ENCODE data around the gene PNPLA2.

The PNPLA2 gene, protein sequence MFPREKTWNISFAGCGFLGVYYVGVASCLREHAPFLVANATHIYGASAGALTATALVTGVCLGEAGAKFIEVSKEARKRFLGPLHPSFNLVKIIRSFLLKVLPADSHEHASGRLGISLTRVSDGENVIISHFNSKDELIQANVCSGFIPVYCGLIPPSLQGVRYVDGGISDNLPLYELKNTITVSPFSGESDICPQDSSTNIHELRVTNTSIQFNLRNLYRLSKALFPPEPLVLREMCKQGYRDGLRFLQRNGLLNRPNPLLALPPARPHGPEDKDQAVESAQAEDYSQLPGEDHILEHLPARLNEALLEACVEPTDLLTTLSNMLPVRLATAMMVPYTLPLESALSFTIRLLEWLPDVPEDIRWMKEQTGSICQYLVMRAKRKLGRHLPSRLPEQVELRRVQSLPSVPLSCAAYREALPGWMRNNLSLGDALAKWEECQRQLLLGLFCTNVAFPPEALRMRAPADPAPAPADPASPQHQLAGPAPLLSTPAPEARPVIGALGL

DNA sequence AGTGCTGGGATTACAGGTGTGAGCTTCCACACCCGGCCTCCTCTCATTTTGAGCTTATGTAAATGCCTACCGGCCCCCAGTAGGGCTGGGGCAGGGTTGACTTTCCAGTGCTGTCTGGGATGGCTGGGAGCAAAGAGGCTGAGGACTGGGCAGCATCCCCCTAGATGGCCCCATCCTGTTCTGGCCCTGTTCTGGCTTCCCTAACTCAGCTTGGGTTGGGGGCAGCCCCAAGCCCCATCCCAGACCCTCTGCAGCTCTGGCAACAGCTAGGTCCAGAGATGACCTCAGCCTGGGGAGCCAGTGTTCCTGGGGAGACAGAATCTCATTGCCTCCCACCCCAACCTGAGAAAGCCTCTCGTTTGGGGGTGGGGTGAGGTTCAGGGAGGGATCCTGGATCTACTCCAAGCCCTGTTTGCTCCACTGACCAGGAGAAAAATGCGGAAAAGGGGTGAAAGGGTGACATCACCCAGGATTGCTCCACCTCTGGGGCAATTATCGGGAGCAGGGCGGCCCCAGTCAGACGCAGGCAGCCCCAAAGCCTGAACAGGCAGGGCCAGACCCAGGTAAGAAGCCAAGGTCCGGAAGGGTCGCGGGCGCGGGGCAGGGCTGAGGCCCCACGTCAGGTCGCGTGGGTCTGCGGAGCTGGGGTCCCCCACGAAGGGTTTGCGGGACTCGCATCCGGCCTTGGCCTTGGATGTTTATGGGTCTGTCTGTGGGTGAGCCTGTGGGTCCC lies at the start of gene PNPLA2:
Gene PNPLA2, plus strand, starts transcription at position 519 of the 733 bp plus-strand sequence. CDS start 805 bp downstream, outside the sequence.
- Histone ChIP-seq H3K9ac (ENCODE audit: insufficient read length) (peak within 1 kb of the TSS; percentile 83), H3K27ac (no peak within 1 kb of the TSS), H3K9me3 (ENCODE audit: low read depth, low read length) (no peaks in the 10 kb centered on the region), H3K36me3 (ENCODE audit: insufficient read depth, low read length) (peaks cover 5% of the 10 kb centered on the region), H3K4me3 (peak within 1 kb of the TSS; percentile 88)
- TF ChIP-seq EZH2 (IDR thresholded peaks at IDR 0.05), result no peak
- TF ChIP-seq POLR2AphosphoS5 (IDR thresholded peaks at IDR 0.05; ENCODE audit: borderline replicate concordance, low read depth, low read length), result no peak
- no peak for TF ChIP-seq FOXP2 (optimal IDR thresholded peaks at IDR 0.05; ENCODE audit: control extremely low read depth, extremely low read length, insufficient read depth)
- DNase-seq (ENCODE audit: low read depth, low spot score), result no peak

DNA sequence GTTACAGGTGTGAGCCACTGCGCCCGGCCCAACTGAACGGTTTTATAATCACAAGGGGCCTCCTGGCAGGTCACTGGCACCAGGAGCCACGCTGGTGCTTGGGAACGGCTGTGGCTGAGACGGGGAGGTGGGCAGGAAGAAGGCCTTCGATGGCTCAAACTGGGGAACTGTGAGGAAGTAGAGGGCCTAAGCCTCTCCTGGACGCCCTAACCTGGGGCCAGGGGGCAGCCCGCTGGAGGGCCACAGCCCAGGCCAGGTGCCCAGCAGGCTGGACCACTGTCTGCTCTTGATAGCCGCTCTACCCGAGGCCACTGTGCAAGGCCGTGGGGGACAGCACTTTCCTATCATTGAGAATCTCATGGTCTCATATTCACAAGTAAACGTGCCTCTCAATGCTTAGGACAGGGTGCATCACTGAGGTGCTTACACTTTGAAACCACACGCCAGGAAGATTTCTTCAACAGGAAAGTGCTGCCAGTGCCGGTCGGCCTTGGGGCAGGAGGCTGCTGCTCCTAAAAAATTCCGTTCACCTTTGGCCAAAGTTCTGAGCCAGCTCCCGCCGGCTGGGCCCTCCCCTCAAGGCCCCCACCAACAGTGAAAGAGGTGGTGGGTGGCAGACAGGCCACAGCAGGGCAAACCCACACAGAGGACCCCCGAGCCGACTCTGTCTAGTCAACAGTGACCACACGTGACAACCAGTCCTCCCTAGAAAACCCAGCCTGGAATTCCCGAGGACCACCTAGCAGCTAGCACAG lies 48.6 kb upstream of the PNPLA2 start:
- H3K9ac ChIP-seq (ENCODE audit: insufficient read length), result no peak overlapping the region
- TF ChIP-seq EZH2 (IDR thresholded peaks at IDR 0.05) (no peak), POLR2AphosphoS5 (IDR thresholded peaks at IDR 0.05; ENCODE audit: borderline replicate concordance, low read depth, low read length) (no peak), FOXP2 (optimal IDR thresholded peaks at IDR 0.05; ENCODE audit: control extremely low read depth, extremely low read length, insufficient read depth) (no peak)
- H3K9me3 ChIP-seq (ENCODE audit: low read depth, low read length), result no peaks in the 10 kb centered on the region
- H3K4me3 ChIP-seq, result no peak overlapping the region
- no peak for DNase-seq (ENCODE audit: low read depth, low spot score)
- H3K27ac ChIP-seq, result no peak overlapping the region
- H3K36me3 ChIP-seq (ENCODE audit: insufficient read depth, low read length), result peaks cover 54% of the 10 kb centered on the region

DNA sequence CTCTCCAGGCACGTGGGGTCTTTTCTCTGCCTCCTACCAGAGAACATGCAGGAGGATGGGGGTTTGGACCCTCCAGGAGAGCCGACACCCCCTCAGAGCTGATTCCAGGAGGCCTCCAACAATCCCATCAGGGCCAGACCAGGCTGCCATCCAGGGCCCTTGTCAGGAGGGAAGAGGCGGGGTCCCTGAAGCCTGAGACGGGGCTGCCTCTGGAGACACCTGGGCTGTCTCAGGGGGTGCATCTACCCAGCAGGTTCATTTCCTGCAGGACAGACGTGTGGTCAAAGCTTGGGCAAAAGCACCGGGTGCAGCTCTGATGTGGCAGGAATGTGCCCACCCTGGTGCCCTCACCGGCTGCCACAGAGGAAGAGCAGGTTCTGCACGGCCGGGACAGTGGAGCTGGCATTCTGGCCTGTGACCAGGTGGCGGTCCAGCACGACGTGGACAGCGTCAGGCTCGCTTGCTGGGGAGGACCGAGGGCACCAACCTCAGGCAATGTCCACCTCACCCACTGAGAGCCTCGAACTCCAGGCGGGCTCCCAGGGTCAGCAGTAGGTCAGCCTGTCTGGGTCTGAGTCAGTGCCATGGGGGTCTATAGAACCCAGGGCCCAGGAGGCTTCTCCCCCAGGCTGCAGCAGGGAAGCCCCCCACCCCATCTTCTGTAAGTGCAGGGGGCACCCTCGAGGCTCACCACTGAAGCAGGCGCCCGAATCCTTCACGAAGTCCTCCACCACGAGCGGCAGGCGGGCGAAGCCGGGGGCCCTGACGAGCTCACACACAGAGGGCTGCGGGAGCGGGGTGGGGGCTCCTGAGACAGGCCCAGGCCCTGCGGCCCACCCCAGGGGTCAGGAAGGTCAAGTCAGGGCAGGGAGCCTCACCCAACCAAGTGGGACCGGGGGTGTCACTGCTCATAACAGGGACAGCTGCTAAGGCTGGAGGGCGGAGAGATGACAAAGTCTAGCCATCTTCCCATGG lies 47.8 kb upstream of the PNPLA2 start:
- no peak for DNase-seq (ENCODE audit: low read depth, low spot score)
- Histone ChIP-seq H3K4me3 (no peak overlapping the region), H3K27ac (no peak overlapping the region), H3K9me3 (ENCODE audit: low read depth, low read length) (no peaks in the 10 kb centered on the region), H3K36me3 (ENCODE audit: insufficient read depth, low read length) (peaks cover 53% of the 10 kb centered on the region), H3K9ac (ENCODE audit: insufficient read length) (no peak overlapping the region)
- no peak for TF ChIP-seq EZH2 (IDR thresholded peaks at IDR 0.05)
- TF ChIP-seq POLR2AphosphoS5 (IDR thresholded peaks at IDR 0.05; ENCODE audit: borderline replicate concordance, low read depth, low read length), result no peak
- TF ChIP-seq FOXP2 (optimal IDR thresholded peaks at IDR 0.05; ENCODE audit: control extremely low read depth, extremely low read length, insufficient read depth), result no peak

DNA sequence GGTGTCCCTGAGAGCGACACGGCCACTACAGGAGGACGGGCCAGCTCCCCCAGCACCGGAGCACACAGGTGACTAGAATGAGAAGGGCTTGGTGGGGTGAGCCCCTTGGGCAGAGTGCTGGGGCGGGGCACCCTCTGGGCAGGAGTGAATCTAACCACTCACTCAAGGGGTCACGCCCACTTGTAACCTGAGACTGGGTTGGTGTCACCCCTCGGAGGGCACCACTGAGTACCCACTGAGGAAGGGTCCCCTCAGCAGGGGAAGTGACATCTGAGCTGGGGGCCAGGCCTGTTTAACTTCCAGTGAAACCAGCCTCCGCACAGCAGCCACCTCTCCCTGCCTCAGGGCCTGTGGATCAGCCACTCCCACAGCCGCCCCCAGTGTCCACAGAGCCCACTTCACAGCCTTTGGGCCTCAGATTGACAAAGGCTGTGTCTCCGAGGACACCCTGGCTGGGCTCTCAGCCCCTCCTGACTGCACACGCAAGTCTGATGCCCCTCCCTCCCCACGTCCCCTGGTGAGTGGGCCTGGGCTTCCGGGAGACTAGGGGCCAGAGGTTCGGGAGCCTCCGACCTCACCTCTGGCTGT lies 47.0 kb upstream of the PNPLA2 start:
- no peaks in the 10 kb centered on the region for H3K9me3 ChIP-seq (ENCODE audit: low read depth, low read length)
- DNase-seq (ENCODE audit: low read depth, low spot score), result no peak
- no peak overlapping the region for H3K4me3 ChIP-seq
- peaks cover 45% of the 10 kb centered on the region; the same call in 1 of the 2 replicates for H3K36me3 ChIP-seq (ENCODE audit: insufficient read depth, low read length)
- no peak overlapping the region for H3K9ac ChIP-seq (ENCODE audit: insufficient read length)
- no peak for TF ChIP-seq POLR2AphosphoS5 (IDR thresholded peaks at IDR 0.05; ENCODE audit: borderline replicate concordance, low read depth, low read length)
- H3K27ac ChIP-seq, result no peak overlapping the region

DNA sequence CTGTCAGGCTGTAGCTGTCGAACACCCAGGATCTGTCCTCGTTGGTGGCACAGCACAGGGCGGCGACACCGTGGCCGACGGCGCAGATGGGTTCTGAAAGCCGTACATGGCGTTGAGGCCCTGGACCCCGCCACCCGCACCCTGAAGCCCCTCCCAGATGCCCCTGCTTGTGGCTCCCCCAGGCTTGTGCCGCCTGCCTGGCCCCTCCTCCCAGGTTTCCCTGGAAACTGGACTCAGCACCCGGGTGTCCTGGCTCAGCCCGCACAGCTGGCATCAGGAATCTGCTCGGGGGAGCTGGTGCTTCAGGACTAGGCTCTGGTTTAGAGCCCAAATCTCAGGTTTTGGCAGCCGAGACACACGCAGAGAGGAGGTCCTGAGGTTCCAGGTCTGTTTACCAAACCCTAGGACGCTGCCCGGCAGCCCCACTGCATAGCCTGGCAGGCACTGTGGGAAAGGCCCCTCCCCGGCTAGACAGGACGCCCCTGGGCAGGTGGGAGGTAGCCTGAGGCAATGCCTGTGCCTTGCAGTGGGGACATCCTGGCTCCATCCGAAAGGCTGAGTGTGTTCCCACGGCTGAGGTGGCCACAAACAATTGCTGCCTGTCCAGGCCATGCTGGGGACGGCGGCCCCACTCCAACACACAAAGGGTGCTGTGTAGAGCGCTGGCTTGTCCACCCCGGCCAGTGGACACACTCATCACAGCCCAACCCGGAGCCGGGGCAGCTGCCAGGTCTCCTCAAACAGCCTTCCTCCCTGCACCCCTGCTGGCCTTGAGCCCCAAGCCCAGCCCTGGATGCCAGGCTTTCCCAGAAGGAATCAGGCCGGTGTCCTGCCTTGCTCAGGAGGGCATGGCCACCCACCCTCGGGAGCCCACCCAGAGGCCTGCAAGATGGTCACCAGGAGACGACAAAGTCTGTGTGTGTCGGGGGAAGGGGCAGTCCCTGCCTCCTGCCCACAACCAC lies 46.0 kb upstream of the PNPLA2 start:
- Histone ChIP-seq H3K27ac (no peak overlapping the region), H3K36me3 (ENCODE audit: insufficient read depth, low read length) (peaks cover 40% of the 10 kb centered on the region; the same call in 1 of the 2 replicates), H3K4me3 (no peak overlapping the region), H3K9ac (ENCODE audit: insufficient read length) (no peak overlapping the region), H3K9me3 (ENCODE audit: low read depth, low read length) (no peaks in the 10 kb centered on the region)
- no peak for TF ChIP-seq EZH2 (IDR thresholded peaks at IDR 0.05)
- TF ChIP-seq POLR2AphosphoS5 (IDR thresholded peaks at IDR 0.05; ENCODE audit: borderline replicate concordance, low read depth, low read length), result no peak
- no peak for TF ChIP-seq FOXP2 (optimal IDR thresholded peaks at IDR 0.05; ENCODE audit: control extremely low read depth, extremely low read length, insufficient read depth)
- no peak for DNase-seq (ENCODE audit: low read depth, low spot score)

DNA sequence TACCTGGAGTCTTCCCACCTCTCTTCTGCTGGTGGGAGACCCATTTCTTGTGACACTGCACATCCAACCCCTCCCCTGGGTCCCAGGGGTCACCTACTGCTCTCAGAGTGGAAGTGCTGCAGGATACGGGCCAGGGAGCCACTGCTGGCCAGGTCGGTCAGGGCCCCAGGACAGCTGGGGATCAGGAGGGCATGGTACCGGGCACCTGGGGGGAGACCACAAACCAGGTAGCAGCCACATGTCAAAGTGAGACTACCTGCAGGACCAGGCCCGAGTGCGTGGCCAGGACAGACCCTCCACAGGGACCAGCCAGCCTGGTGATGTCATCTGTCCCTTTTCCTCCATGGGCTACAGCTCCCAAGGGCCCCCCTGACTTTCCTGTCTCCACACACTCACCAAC lies 45.3 kb upstream of the PNPLA2 start:
- Histone ChIP-seq H3K36me3 (ENCODE audit: insufficient read depth, low read length) (peaks cover 40% of the 10 kb centered on the region; the same call in 1 of the 2 replicates), H3K9ac (ENCODE audit: insufficient read length) (no peak overlapping the region), H3K4me3 (no peak overlapping the region), H3K27ac (no peak overlapping the region), H3K9me3 (ENCODE audit: low read depth, low read length) (no peaks in the 10 kb centered on the region)
- TF ChIP-seq POLR2AphosphoS5 (IDR thresholded peaks at IDR 0.05; ENCODE audit: borderline replicate concordance, low read depth, low read length) (no peak), EZH2 (IDR thresholded peaks at IDR 0.05) (no peak), FOXP2 (optimal IDR thresholded peaks at IDR 0.05; ENCODE audit: control extremely low read depth, extremely low read length, insufficient read depth) (no peak)
- DNase-seq (ENCODE audit: low read depth, low spot score), result no peak
